ENCODE results near the gene IFITM10. TPM values are rescaled to one million over a fixed set of nuclear protein-coding genes. Genes with fewer than 3 reads are reported as not detected.

Gene IFITM10
- total RNA-seq, 4 donors from 2014 or later = 0.13 to 0.85 (median 0.31) TPM; not detected in 1

GRCh38 chr11:1736447-1736992 is 13.9 kb downstream of the IFITM10 start:
- WGBS, 2 donors (ENCODE audit: low coverage in 1 of 2) = 52 to 58% methylated on average over 3 of the region's 3 CpGs
- H3K4me3 ChIP-seq = no peak overlapping the region
- H3K36me3 ChIP-seq = no peaks in the 10 kb centered on the region
- H3K27ac ChIP-seq = no peak overlapping the region
- H3K27me3 ChIP-seq = peaks cover 91% of the 10 kb centered on the region
- TF ChIP-seq POLR2AphosphoS5 (IDR thresholded peaks at IDR 0.05) (no peak), POLR2A (IDR thresholded peaks at IDR 0.05) (no peak), EP300 (IDR thresholded peaks at IDR 0.05) (no peak), CTCF (IDR thresholded peaks at IDR 0.05) (no peak)
- peaks cover 0 to 22% (median 0%) of the 10 kb centered on the region in 3 donors for H3K9me3 ChIP-seq
- H3K4me1 ChIP-seq = peaks cover 0 to 8% (median 0%) of the 10 kb centered on the region in 3 donors
- ATAC-seq = no peak

GRCh38 chr11:1735271-1735670 is 15.1 kb downstream of the IFITM10 start:
- peaks cover 0 to 8% (median 0%) of the 10 kb centered on the region in 3 donors for H3K4me1 ChIP-seq
- peaks cover 98% of the 10 kb centered on the region for H3K27me3 ChIP-seq
- 75 to 88% methylated on average over 5 to 6 of the region's 16 CpGs for WGBS, 2 donors (ENCODE audit: low coverage in 1 of 2)
- H3K4me3 ChIP-seq = no peak overlapping the region
- H3K27ac ChIP-seq = no peak overlapping the region
- no peak for TF ChIP-seq POLR2AphosphoS5 (IDR thresholded peaks at IDR 0.05)
- no peak for TF ChIP-seq EP300 (IDR thresholded peaks at IDR 0.05)
- no peak for TF ChIP-seq CTCF (IDR thresholded peaks at IDR 0.05)
- no peak for TF ChIP-seq POLR2A (IDR thresholded peaks at IDR 0.05)
- no peak for ATAC-seq
- H3K9me3 ChIP-seq = peaks cover 0 to 22% (median 0%) of the 10 kb centered on the region in 3 donors
- no peaks in the 10 kb centered on the region for H3K36me3 ChIP-seq

- H3K36me3 ChIP-seq = no peaks in the 10 kb centered on the region
- peaks cover 0 to 8% (median 0%) of the 10 kb centered on the region in 3 donors for H3K4me1 ChIP-seq
- WGBS, 2 donors (ENCODE audit: low coverage in 1 of 2) = 30% methylated on average over 2 of the region's 10 CpGs; no CpG with 5 or more reads in 1 of the 2 donors
- TF ChIP-seq CTCF (IDR thresholded peaks at IDR 0.05) (no peak), POLR2AphosphoS5 (IDR thresholded peaks at IDR 0.05) (no peak), EP300 (IDR thresholded peaks at IDR 0.05) (no peak), POLR2A (IDR thresholded peaks at IDR 0.05) (no peak)
- H3K27me3 ChIP-seq = peaks cover 100% of the 10 kb centered on the region
- H3K9me3 ChIP-seq = peaks cover 0 to 22% (median 0%) of the 10 kb centered on the region in 3 donors
- H3K4me3 ChIP-seq = no peak overlapping the region
- no peak overlapping the region for H3K27ac ChIP-seq
- no peak for ATAC-seq
Measured at GRCh38 chr11:1734641-1735081, 15.7 kb downstream of the IFITM10 start.

- peaks cover 0 to 8% (median 0%) of the 10 kb centered on the region in 3 donors for H3K4me1 ChIP-seq
- peaks cover 100% of the 10 kb centered on the region for H3K27me3 ChIP-seq
- no peak for TF ChIP-seq POLR2AphosphoS5 (IDR thresholded peaks at IDR 0.05)
- no peak for TF ChIP-seq CTCF (IDR thresholded peaks at IDR 0.05)
- no peak for TF ChIP-seq EP300 (IDR thresholded peaks at IDR 0.05)
- no peak for TF ChIP-seq POLR2A (IDR thresholded peaks at IDR 0.05)
- peaks cover 0 to 22% (median 0%) of the 10 kb centered on the region in 3 donors for H3K9me3 ChIP-seq
- no peak overlapping the region for H3K27ac ChIP-seq
- ATAC-seq = no peak
- H3K36me3 ChIP-seq = no peaks in the 10 kb centered on the region
- H3K4me3 ChIP-seq = no peak overlapping the region
- 67 to 79% methylated on average over 3 to 12 of the region's 28 CpGs for WGBS, 2 donors (ENCODE audit: low coverage in 1 of 2)
Measured at GRCh38 chr11:1733716-1734640, 16.4 kb downstream of the IFITM10 start.
